Measurements from ENCODE around the gene THUMPD2.
"Not testable (repeated sequence)": the region's sequence is repeated elsewhere in the genome, so short reads cannot be mapped to it uniquely, and the experiment has no call there.

The THUMPD2 gene

GRCh38 chr2:39743269-39743776 is 35.7 kb downstream of the THUMPD2 start:
- no peak for DNase-seq

- DNase-seq = no peak
Measured at GRCh38 chr2:39741871-39742270, 37.2 kb downstream of the THUMPD2 start.

- DNase-seq = no peak
Measured at GRCh38 chr2:39739386-39739785, 39.7 kb downstream of the THUMPD2 start.

- DNase-seq = no peak
Measured at GRCh38 chr2:39738936-39739335, 40.1 kb downstream of the THUMPD2 start.

GRCh38 chr2:39737661-39738060 is 41.4 kb downstream of the THUMPD2 start:
- no peak for DNase-seq

GRCh38 chr2:39736640-39737039 is 42.4 kb downstream of the THUMPD2 start:
- DNase-seq = no peak

- DNase-seq = no peak
Measured at GRCh38 chr2:39735648-39736047, 43.4 kb downstream of the THUMPD2 start.

- no peak for DNase-seq
Measured at GRCh38 chr2:39734445-39734844, 44.6 kb downstream of the THUMPD2 start.

GRCh38 chr2:39733070-39733674 is 45.9 kb downstream of the THUMPD2 start:
- no peak for DNase-seq

- no peak for DNase-seq
Measured at GRCh38 chr2:39732482-39732881, 46.6 kb downstream of the THUMPD2 start.

GRCh38 chr2:39731546-39731945 is 47.5 kb downstream of the THUMPD2 start:
- no peak for DNase-seq

- no peak for DNase-seq
Measured at GRCh38 chr2:39730685-39731302, 48.3 kb downstream of the THUMPD2 start.

- no peak for DNase-seq
Measured at GRCh38 chr2:39730276-39730675, 48.8 kb downstream of the THUMPD2 start.

GRCh38 chr2:39728941-39729351 is 50.1 kb downstream of the THUMPD2 start:
- no peak for DNase-seq

- DNase-seq = not testable (repeated sequence)
Measured at GRCh38 chr2:39728085-39728484, 51.0 kb downstream of the THUMPD2 start.

- no peak for DNase-seq
Measured at GRCh38 chr2:39725401-39725800, 53.7 kb downstream of the THUMPD2 start.

- DNase-seq = no peak
Measured at GRCh38 chr2:39724828-39725144, 54.3 kb downstream of the THUMPD2 start.

GRCh38 chr2:39723946-39724827 is 54.9 kb downstream of the THUMPD2 start:
- no peak for DNase-seq

GRCh38 chr2:39723497-39723896 is 55.6 kb downstream of the THUMPD2 start:
- DNase-seq = no peak

- no peak for DNase-seq
Measured at GRCh38 chr2:39720970-39721369, 58.1 kb downstream of the THUMPD2 start.

GRCh38 chr2:39719317-39719716 is 59.7 kb downstream of the THUMPD2 start:
- DNase-seq = no peak

GRCh38 chr2:39718483-39718882 is 60.6 kb downstream of the THUMPD2 start:
- DNase-seq = no peak

- DNase-seq = no peak
Measured at GRCh38 chr2:39717067-39717466, 62.0 kb downstream of the THUMPD2 start.

- no peak for DNase-seq
Measured at GRCh38 chr2:39715822-39716221, 63.2 kb downstream of the THUMPD2 start.
